ENCODE results near the gene FLYWCH1. TPM values are rescaled to one million over a fixed set of nuclear protein-coding genes. Genes with fewer than 3 reads are reported as not detected.

Gene FLYWCH1
- total and polyA plus RNA-seq, 9 of the 15 experiments (the other 6 are each of a cell fraction or from before 2014, with no cell fraction given) = 0.18 to 33.6 (median 11.3) TPM

GRCh38 chr16:2968368-2968737, 56.6 kb downstream of the FLYWCH1 start:
- H3K9me3 ChIP-seq (replicated peaks; ENCODE audit: control insufficient read depth, insufficient read depth, low read depth, low read length) = no peaks in the 10 kb centered on the region

More at GRCh38 chr16:2968368-2968737, 56.6 kb downstream of the FLYWCH1 start:
- in situ Hi-C loops (cut with MboI) (no loop called here), intact Hi-C loops (cut with micrococcal nuclease) (loop anchor here (2.0 to 10.0 kb wide), 2 partner anchors 14 to 56 kb away; partner anchors contain the start of genes HCFC1R1, THOC6 and TNFRSF12A)
- TF ChIP-seq PTRF (tag; IDR thresholded peaks at IDR 0.05) (no peak), NRF1 (conservative IDR thresholded peaks at IDR 0.05 in 1 of 2, IDR thresholded peaks at IDR 0.05 in 1 of 2) (peak in 1 of 2 experiments; percentile 21; a peak in 1 of 4 replicates), YY1 (IDR thresholded peaks at IDR 0.05; ENCODE audit: borderline replicate concordance in 1 of 3, control insufficient read depth in 1 of 3, extremely low read depth in 1 of 3, insufficient read depth in 3 of 3, insufficient read length in 1 of 3, insufficient replicate concordance in 2 of 3, low read depth in 1 of 3, low read length in 2 of 3) (peak in 1 of 3 experiments; percentile 4), TEAD4 (IDR thresholded peaks at IDR 0.05; ENCODE audit: low read length) (peak; percentile 0), TEAD4 (CRISPR knock-in tag; IDR thresholded peaks at IDR 0.05; ENCODE audit: borderline replicate concordance) (no peak), ZNF24 (IDR thresholded peaks at IDR 0.05) (no peak), NFIC (IDR thresholded peaks at IDR 0.05) (0 out of 2 replicates have a peak, but pooled peaks have one; percentile 19), E2F6 (IDR thresholded peaks at IDR 0.05; ENCODE audit: borderline replicate concordance in 1 of 2, extremely low read depth in 1 of 2, insufficient read depth in 1 of 2, insufficient read length in 1 of 2, low read depth in 1 of 2, low read length in 1 of 2, poor library complexity in 1 of 2, severe bottlenecking in 1 of 2) (peak in 1 of 2 experiments; percentile 10), ADNP (tag; IDR thresholded peaks at IDR 0.05) (no peak)
- Histone ChIP-seq H3K4me1 (replicated peaks in 1 of 2; ENCODE audit: control insufficient read depth in 2 of 2, insufficient read depth in 2 of 2, low read length in 2 of 2) (peaks cover 17 to 96% of the 10 kb centered on the region in 2 experiments), H3K27me3 (ENCODE audit: control insufficient read depth in 2 of 2, insufficient read depth in 2 of 2, low read length in 2 of 2) (no peaks in the 10 kb centered on the region), H3K79me2 (ENCODE audit: control insufficient read depth, insufficient read depth, low read length) (peaks cover 22% of the 10 kb centered on the region), H3K4me3 (peak overlapping the region; percentile 96), H3K27ac (ENCODE audit: extremely low read depth, low read depth, low read length) (peak overlapping the region; percentile 66), H4K20me1 (replicated peaks; ENCODE audit: control insufficient read depth, insufficient read depth, low read length) (peaks cover 25% of the 10 kb centered on the region), H3K36me3 (ENCODE audit: control insufficient read depth, insufficient read depth, low read length) (peaks cover 29% of the 10 kb centered on the region; the same call in 2 of the 3 replicates), H3K9me1 (ENCODE audit: control insufficient read depth, insufficient read depth, low read length) (peaks cover 3% of the 10 kb centered on the region), H3K9ac (ENCODE audit: insufficient read depth in 1 of 2, low read depth in 2 of 2, low read length in 2 of 2) (peak overlapping the region; percentile 43 to 88; a peak in 3 of 4 replicates), H2AFZ (ENCODE audit: low read depth, low read length) (peak overlapping the region; percentile 91), H3K4me2 (ENCODE audit: insufficient read depth, low read length) (peak overlapping the region; percentile 78)
- FAIRE-seq (peak; percentile 93), ATAC-seq (0 out of 3 replicates have a peak, but pooled peaks have one; percentile 2), DNase-seq (ENCODE audit: extremely low read depth in 1 of 4, low spot score in 3 of 4) (peak in 2 of 4 experiments; percentile 54 to 83)
- no TSS peak for BruUV-seq (replicated peaks)
- ChIA-PET POLR2A (interaction anchor here (0.8 kb wide), 1 partner anchor 28 kb away, joined by 5 read pairs; no protein-coding TSS in a partner anchor), CTCF (ENCODE audit: low intra/inter-chr PET ratio) (no interaction called here)
- WGBS (ENCODE audit: insufficient coverage, low coverage, missing lambda C conversion rate) = 7% methylated on average over 18 of the region's 18 CpGs

Data from K562 (cell line).